ENCODE data around the gene TMEM94. TPM values are rescaled to one million over a fixed set of nuclear protein-coding genes. Genes with fewer than 3 reads are reported as not detected.

The TMEM94 gene
- total and polyA plus RNA-seq, 4 experiments from 2014 or later = 3.9 to 109 (median 63.3) TPM

DNA sequence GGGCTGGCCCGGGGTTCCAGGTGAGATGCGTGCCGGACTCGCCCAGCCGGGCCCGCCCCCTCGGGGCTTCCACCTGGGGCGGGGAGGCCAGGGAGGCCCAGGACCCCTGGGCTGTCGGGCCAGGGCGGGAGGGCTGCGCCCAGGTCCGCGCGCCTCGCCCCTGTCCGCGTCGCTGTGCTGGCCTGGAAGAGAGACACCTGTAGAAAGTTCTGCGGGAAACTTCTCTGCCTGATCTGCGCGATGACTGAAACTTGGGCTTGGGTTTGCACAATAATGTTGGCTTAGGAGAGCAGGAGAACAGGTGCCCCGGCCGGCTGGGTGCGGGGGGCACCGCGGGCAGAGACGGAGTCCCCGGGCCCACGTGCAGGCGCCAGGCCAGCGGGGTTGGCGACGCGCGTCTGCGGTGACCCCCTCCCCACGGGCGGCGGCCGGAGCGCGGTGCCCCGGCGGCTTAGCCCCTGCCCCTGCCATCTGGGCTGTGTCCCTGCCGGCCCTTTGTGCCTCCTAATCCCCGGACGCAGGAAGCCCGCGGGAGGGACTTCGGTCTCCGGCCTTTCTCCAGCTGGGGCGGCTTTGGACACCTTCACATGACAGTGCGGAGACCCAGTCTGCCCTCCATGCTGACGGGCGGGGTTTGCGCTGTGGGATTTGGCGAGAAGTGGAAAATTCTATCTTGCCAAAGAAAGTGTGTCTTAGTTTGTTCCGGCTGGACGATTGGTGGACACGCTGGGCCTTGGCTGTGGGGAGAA lies 69.5 kb downstream of the TMEM94 start:
- ChIA-PET POLR2A (ENCODE audit: partially characterized antibody) (interaction anchor here (0.6 to 3.8 kb wide), 14 partner anchors 9 to 259 kb away, joined by 3 to 72 read pairs (median 8); partner anchors contain the start of genes GRB2, SLC25A19, TMEM94 and TSEN54), CTCF (ENCODE audit: partially characterized antibody) (interaction anchor here (0.6 to 3.1 kb wide), 8 partner anchors 9 to 147 kb away, joined by 3 to 24 read pairs (median 4); partner anchors contain the start of gene TSEN54)
- no peaks in the 10 kb centered on the region for H3K9me3 ChIP-seq (ENCODE audit: control insufficient read depth in 1 of 2, low read length in 2 of 2)
- peak overlapping the region; percentile 36 to 62 for H3K4me3 ChIP-seq (ENCODE audit: low read length in 2 of 2)
- Mint-ChIP-seq H3K9me3 (no peaks in the 10 kb centered on the region), H3K27me3 (no peaks in the 10 kb centered on the region), H3K27ac (peak overlapping the region in 5 of 7 donors; percentile 47 to 74 (median 61)), H3K4me1 (peaks cover 8 to 17% (median 12%) of the 10 kb centered on the region in 4 donors), H3K36me3 (peaks cover 6 to 18% of the 10 kb centered on the region in 2 donors), H3K4me3 (peak overlapping the region; percentile 82 to 87 (median 84))
- peaks cover 17% of the 10 kb centered on the region for H3K36me3 ChIP-seq (ENCODE audit: insufficient read depth, low read length)
- H3K27me3 ChIP-seq (ENCODE audit: insufficient read depth, low read length) = no peaks in the 10 kb centered on the region
- DNase-seq = peak in 1 of 5 donors; percentile 56
- H3K4me1 ChIP-seq (ENCODE audit: insufficient read depth, low read length) = peaks cover 24% of the 10 kb centered on the region
- intact Hi-C loops (cut with micrococcal nuclease) = loop anchor here (1.0 to 2.0 kb wide), 5 partner anchors 10 to 121 kb away; partner anchors contain the start of genes GRB2 and TSEN54
- H3K27ac ChIP-seq (ENCODE audit: low read depth, low read length) = peak overlapping the region; percentile 46

DNA sequence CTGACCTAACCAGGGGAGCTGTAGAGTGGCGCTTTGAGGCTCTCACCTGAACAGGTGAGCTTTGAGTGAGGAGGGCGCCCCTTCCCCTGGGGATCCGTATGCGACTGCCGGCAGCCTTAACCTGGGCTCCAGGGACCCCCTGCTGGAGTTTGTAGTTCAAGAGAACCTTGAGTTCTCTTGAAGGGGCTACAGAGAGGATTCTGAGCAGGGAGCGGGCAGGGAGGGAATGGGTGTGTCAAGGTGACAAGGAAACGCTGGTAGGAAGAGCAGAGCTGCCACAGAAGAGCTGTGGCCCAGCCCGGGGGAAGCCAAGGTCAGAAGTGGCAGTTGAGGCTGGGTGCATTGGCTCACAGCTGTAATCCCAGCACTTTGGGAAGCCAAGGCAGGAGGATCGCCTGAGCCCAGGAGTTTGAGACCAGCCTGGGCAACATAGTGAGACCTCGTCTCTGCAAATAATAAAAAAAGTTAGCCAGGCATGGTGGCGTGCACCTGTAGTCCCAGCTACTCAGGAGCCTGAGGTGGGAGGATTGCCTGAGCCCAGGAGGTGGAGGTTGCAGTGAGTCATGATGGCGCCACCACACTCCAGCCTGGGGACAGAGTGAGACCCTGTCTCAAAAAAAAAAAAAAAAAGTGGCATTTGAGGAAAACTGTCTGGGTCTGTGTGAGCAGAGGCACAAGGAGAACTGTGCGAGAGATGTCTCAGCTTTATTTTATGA lies 70.3 kb downstream of the TMEM94 start:
- H3K27ac Mint-ChIP-seq = peak overlapping the region in 4 of 7 donors; percentile 47 to 74 (median 60)
- intact Hi-C loops (cut with micrococcal nuclease) = no loop called here
- no peaks in the 10 kb centered on the region for H3K27me3 Mint-ChIP-seq
- DNase-seq = no peak
- ChIA-PET CTCF (ENCODE audit: partially characterized antibody) (interaction anchor here (0.9 to 3.1 kb wide), 3 partner anchors 10 to 101 kb away, joined by 3 to 24 read pairs (median 3); partner anchors contain the start of gene TSEN54), POLR2A (ENCODE audit: partially characterized antibody) (interaction anchor here (0.5 to 3.8 kb wide), 6 partner anchors 8 to 899 kb away, joined by 3 to 72 read pairs (median 4); partner anchors contain the start of genes TMEM94 and TSEN54)
- peaks cover 11% of the 10 kb centered on the region for H3K36me3 ChIP-seq (ENCODE audit: insufficient read depth, low read length)
- no peak overlapping the region for H3K27ac ChIP-seq (ENCODE audit: low read depth, low read length)
- no peaks in the 10 kb centered on the region for H3K9me3 Mint-ChIP-seq
- peaks cover 6 to 15% of the 10 kb centered on the region in 2 donors for H3K36me3 Mint-ChIP-seq
- H3K9me3 ChIP-seq (ENCODE audit: control insufficient read depth in 1 of 2, low read length in 2 of 2) = no peaks in the 10 kb centered on the region
- peak overlapping the region; percentile 77 to 87 (median 82) for H3K4me3 Mint-ChIP-seq
- peaks cover 24% of the 10 kb centered on the region for H3K4me1 ChIP-seq (ENCODE audit: insufficient read depth, low read length)
- H3K4me3 ChIP-seq (ENCODE audit: low read length in 2 of 2) = peak overlapping the region; percentile 36 to 62
- H3K27me3 ChIP-seq (ENCODE audit: insufficient read depth, low read length) = no peaks in the 10 kb centered on the region
- peaks cover 8 to 17% (median 12%) of the 10 kb centered on the region in 4 donors for H3K4me1 Mint-ChIP-seq

DNA sequence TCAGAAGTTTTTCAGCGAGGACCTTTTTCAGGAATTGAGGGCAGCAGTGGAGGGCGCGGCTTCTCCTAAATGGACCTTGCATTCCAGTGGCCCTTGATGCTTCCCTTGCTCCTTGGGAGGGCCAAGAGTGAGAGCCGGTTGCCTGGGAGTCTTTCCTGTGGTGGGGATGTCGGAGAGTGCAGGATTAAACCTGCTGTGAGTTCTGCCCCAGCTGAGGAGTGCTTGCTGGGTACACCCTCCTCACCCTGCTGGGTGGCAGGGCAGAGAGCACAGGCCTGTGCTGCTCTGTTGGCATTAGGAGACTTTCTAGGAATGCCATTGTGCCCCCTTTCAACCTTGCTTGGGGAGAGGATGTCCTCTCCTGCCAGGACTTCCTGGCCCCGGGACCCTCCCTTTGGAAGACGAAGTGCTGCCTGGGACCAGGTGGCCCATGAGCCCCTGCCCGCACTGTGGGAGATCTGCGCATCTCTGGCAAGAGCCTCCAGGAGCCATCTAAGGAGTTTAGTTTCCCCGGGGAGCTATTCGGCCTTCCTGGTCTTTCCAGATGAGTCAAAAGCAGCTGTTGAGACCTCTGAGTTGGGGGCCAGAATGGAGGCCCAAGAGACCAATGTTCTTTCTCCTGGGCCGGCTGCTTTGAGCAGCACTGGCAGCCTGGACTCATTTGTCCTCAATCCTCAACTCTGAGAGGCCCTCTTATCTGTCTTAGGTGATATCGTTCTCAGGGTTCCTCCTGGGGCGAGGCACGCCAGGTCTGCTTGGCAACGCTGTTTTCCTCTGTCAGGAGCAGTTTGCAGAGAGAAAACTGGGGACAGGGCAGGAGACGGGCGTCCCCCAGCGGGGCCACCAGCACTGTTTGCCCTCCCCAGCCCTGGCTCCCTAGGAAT lies 74.6 kb downstream of the TMEM94 start:
- CTCF ChIA-PET (ENCODE audit: partially characterized antibody) = interaction anchor here (1.0 kb wide), 1 partner anchor 20 kb away, joined by 3 read pairs; no protein-coding TSS in a partner anchor
- Mint-ChIP-seq H3K9me3 (no peaks in the 10 kb centered on the region), H3K27ac (no peak overlapping the region), H3K36me3 (peaks cover 0 to 9% of the 10 kb centered on the region in 2 donors), H3K4me3 (no peak overlapping the region), H3K4me1 (peaks cover 18 to 40% (median 29%) of the 10 kb centered on the region in 4 donors), H3K27me3 (no peaks in the 10 kb centered on the region)
- Histone ChIP-seq H3K9me3 (ENCODE audit: control insufficient read depth in 1 of 2, low read length in 2 of 2) (no peaks in the 10 kb centered on the region), H3K27me3 (ENCODE audit: insufficient read depth, low read length) (no peaks in the 10 kb centered on the region), H3K4me1 (ENCODE audit: insufficient read depth, low read length) (peaks cover 34% of the 10 kb centered on the region), H3K36me3 (ENCODE audit: insufficient read depth, low read length) (no peaks in the 10 kb centered on the region), H3K27ac (ENCODE audit: low read depth, low read length) (no peak overlapping the region), H3K4me3 (ENCODE audit: low read length in 2 of 2) (no peak overlapping the region)
- intact Hi-C loops (cut with micrococcal nuclease) = no loop called here
- POLR2A ChIA-PET (ENCODE audit: partially characterized antibody) = interaction anchor here (1.7 kb wide), 1 partner anchor 15 kb away, joined by 5 read pairs; the partner anchor contains the start of gene TSEN54
- DNase-seq = no peak

DNA sequence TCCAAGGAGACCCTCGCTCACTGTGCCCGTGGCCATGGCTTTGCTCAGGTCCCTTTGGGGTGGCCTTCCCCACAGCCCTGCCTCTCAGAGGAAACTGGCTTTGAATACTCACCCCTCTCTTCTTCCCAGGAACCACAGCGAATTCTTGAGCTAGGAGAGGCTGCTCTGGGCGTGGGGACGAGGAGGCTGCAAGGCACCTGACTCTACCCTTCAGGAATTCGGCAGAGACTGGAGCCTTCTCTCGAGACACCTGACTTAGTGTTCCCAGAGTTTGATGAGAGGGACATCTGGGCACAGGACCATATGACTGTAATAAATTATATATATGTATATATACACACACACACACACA lies 75.3 kb downstream of the TMEM94 start:
- H3K4me1 Mint-ChIP-seq = peaks cover 13 to 35% (median 25%) of the 10 kb centered on the region in 4 donors
- Histone ChIP-seq H3K9me3 (ENCODE audit: control insufficient read depth in 1 of 2, low read length in 2 of 2) (no peaks in the 10 kb centered on the region), H3K4me1 (ENCODE audit: insufficient read depth, low read length) (peaks cover 31% of the 10 kb centered on the region), H3K36me3 (ENCODE audit: insufficient read depth, low read length) (no peaks in the 10 kb centered on the region), H3K4me3 (ENCODE audit: low read length in 2 of 2) (no peak overlapping the region), H3K27me3 (ENCODE audit: insufficient read depth, low read length) (no peaks in the 10 kb centered on the region), H3K27ac (ENCODE audit: low read depth, low read length) (no peak overlapping the region)
- H3K27ac Mint-ChIP-seq = peak overlapping the region in 1 of 7 donors; percentile 31
- CTCF ChIA-PET (ENCODE audit: partially characterized antibody) = interaction anchor here (0.6 kb wide), 2 partner anchors 41 kb away, joined by 3 read pairs; no protein-coding TSS in a partner anchor
- peaks cover 0 to 6% of the 10 kb centered on the region in 2 donors for H3K36me3 Mint-ChIP-seq
- POLR2A ChIA-PET (ENCODE audit: partially characterized antibody) = interaction anchor here (1.0 to 1.7 kb wide), 2 partner anchors 15 kb away, joined by 3 to 5 read pairs; partner anchors contain the start of gene TSEN54
- no peak overlapping the region for H3K4me3 Mint-ChIP-seq
- no peaks in the 10 kb centered on the region for H3K9me3 Mint-ChIP-seq
- intact Hi-C loops (cut with micrococcal nuclease) = no loop called here
- no peaks in the 10 kb centered on the region for H3K27me3 Mint-ChIP-seq
- DNase-seq = no peak

DNA sequence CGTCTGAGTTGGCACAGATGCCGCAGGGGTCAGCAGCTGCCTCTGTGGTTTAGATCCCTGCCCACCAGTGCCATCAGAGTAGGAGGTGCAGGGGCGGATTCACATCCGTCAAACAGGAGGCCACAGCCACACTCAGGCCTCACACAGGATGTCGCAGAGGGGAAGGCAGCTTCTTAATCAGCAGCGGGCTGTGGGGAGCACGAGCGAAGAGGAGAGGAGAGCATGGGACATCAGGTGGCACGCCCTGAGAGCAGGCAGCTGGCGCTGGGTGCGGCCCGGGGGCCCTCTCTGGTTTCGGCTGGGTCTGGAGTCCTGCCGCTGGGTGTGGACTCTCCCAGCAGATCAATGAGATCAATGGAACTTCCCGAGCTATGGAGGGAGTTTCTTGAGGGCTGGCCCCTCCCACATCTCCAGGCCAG lies 78.7 kb downstream of the TMEM94 start:
- Mint-ChIP-seq H3K27ac (peak overlapping the region; percentile 84 to 96 (median 94)), H3K4me3 (peak overlapping the region; percentile 48 to 82 (median 73)), H3K27me3 (no peaks in the 10 kb centered on the region), H3K4me1 (peaks cover 11 to 34% (median 21%) of the 10 kb centered on the region in 4 donors), H3K9me3 (no peaks in the 10 kb centered on the region), H3K36me3 (peaks cover 3 to 6% of the 10 kb centered on the region in 2 donors)
- DNase-seq = peak; percentile 48 to 69 (median 59)
- POLR2A ChIA-PET (ENCODE audit: partially characterized antibody) = interaction anchor here (0.6 to 2.7 kb wide), 12 partner anchors 8 to 477 kb away, joined by 3 to 27 read pairs (median 5); partner anchors contain the start of genes LLGL2, RECQL5, SAP30BP and SLC25A19
- intact Hi-C loops (cut with micrococcal nuclease) = no loop called here
- H3K27me3 ChIP-seq (ENCODE audit: insufficient read depth, low read length) = no peaks in the 10 kb centered on the region
- peak overlapping the region in 1 of 2 donors; percentile 7 for H3K4me3 ChIP-seq (ENCODE audit: low read length in 2 of 2)
- H3K36me3 ChIP-seq (ENCODE audit: insufficient read depth, low read length) = no peaks in the 10 kb centered on the region
- peak overlapping the region; percentile 53 for H3K27ac ChIP-seq (ENCODE audit: low read depth, low read length)
- CTCF ChIA-PET (ENCODE audit: partially characterized antibody) = interaction anchor here (0.5 to 2.4 kb wide), 11 partner anchors 10 to 191 kb away, joined by 3 to 11 read pairs (median 4); partner anchors contain the start of genes LLGL2 and TSEN54
- H3K9me3 ChIP-seq (ENCODE audit: control insufficient read depth in 1 of 2, low read length in 2 of 2) = no peaks in the 10 kb centered on the region
- H3K4me1 ChIP-seq (ENCODE audit: insufficient read depth, low read length) = peaks cover 25% of the 10 kb centered on the region

DNA sequence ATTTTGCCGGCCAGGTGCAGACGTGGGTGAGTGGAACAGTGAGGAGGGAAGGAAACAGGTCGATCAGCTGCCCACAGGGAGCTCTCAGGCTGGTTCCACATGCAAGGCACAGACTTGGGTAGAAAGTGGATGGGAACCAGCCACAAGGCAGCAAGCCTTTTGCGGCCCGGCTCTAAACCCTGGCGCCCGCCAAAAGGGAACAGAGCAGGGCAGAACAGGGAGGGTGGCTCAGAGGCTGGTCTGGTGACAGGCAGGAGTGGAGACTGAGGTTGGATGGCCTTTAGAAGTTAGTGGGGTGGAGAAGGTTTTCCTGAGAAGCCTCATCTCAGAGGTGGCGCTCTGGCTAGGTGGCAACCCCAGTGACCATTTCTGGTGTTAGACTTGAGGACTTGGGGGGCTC lies 79.4 kb downstream of the TMEM94 start:
- DNase-seq = no peak
- H3K4me3 ChIP-seq (ENCODE audit: low read length in 2 of 2) = no peak overlapping the region
- H3K9me3 ChIP-seq (ENCODE audit: control insufficient read depth in 1 of 2, low read length in 2 of 2) = no peaks in the 10 kb centered on the region
- Mint-ChIP-seq H3K27me3 (no peaks in the 10 kb centered on the region), H3K27ac (peak overlapping the region in 6 of 7 donors; percentile 70 to 94 (median 84)), H3K4me1 (peaks cover 11 to 34% (median 21%) of the 10 kb centered on the region in 4 donors), H3K36me3 (peaks cover 3 to 6% of the 10 kb centered on the region in 2 donors), H3K9me3 (no peaks in the 10 kb centered on the region), H3K4me3 (peak overlapping the region in 1 of 8 donors; percentile 43)
- intact Hi-C loops (cut with micrococcal nuclease) = no loop called here
- no peaks in the 10 kb centered on the region for H3K27me3 ChIP-seq (ENCODE audit: insufficient read depth, low read length)
- no peaks in the 10 kb centered on the region for H3K36me3 ChIP-seq (ENCODE audit: insufficient read depth, low read length)
- peak overlapping the region; percentile 53 for H3K27ac ChIP-seq (ENCODE audit: low read depth, low read length)
- H3K4me1 ChIP-seq (ENCODE audit: insufficient read depth, low read length) = peaks cover 25% of the 10 kb centered on the region
- CTCF ChIA-PET (ENCODE audit: partially characterized antibody) = interaction anchor here (1.2 to 2.4 kb wide), 5 partner anchors 11 to 110 kb away, joined by 3 to 11 read pairs (median 5); partner anchors contain the start of genes LLGL2 and TSEN54
- POLR2A ChIA-PET (ENCODE audit: partially characterized antibody) = interaction anchor here (0.6 to 2.7 kb wide), 8 partner anchors 9 to 478 kb away, joined by 3 to 27 read pairs (median 6); partner anchors contain the start of genes LLGL2, SLC25A19 and TSEN54

Data from CD4-positive, alpha-beta memory T cell (primary cell).